Liver (tissue), 9 donors: Measurements from ENCODE around the gene JAG1. TPM values are rescaled to one million over a fixed set of nuclear protein-coding genes. Genes with fewer than 3 reads are reported as not detected.

Experiments
- DNase-seq: peaks from one replicate; pipeline ENCODE4 v3.0.0-alpha.2; 2017; ENCODE audit warnings: low spot score
- H3K27ac ChIP-seq, 2 donors: one replicate each; pipeline ENCODE4 v1.7.0; 2013; ENCODE audit warnings: inconsistent platforms in 2 of 2, low read length in 2 of 2, control low read depth in 1 of 2, low read depth in 1 of 2, mild to moderate bottlenecking in 1 of 2
- H3K27me3 ChIP-seq, 4 donors: one replicate each; pipeline versions ENCODE4 v1.6.1 to v1.7.0; 2013; ENCODE audit warnings: low read length in 3 of 4, inconsistent platforms in 1 of 4, mild to moderate bottlenecking in 1 of 4, moderate library complexity in 1 of 4; ENCODE audit not compliant: control insufficient read depth in 4 of 4, insufficient read depth in 4 of 4
- H3K36me3 ChIP-seq, 4 donors: one replicate each; pipeline versions ENCODE4 v1.6.1 to v1.7.0; 2013; ENCODE audit warnings: low read length in 3 of 4, mild to moderate bottlenecking in 3 of 4, low read depth in 1 of 4, moderate library complexity in 1 of 4; ENCODE audit not compliant: control insufficient read depth in 4 of 4, insufficient read depth in 3 of 4
- H3K4me1 ChIP-seq, 4 donors: one replicate each; pipeline versions ENCODE4 v1.6.1 to v1.7.0; 2013; ENCODE audit warnings: low read length in 3 of 4, mild to moderate bottlenecking in 3 of 4, moderate library complexity in 1 of 4; ENCODE audit not compliant: control insufficient read depth in 4 of 4, insufficient read depth in 4 of 4
- H3K4me3 ChIP-seq, 3 donors: one replicate each; pipeline versions ENCODE4 v1.6.1 to v1.7.0; 2013; ENCODE audit warnings: low read length in 3 of 3, control low read depth in 1 of 3, low read depth in 1 of 3, mild to moderate bottlenecking in 1 of 3
- H3K9ac ChIP-seq, 2 donors: one replicate each; pipeline ENCODE4 v1.7.0; 2013; ENCODE audit warnings: low read length in 2 of 2, mild to moderate bottlenecking in 2 of 2, moderate library complexity in 2 of 2, control low read depth in 1 of 2, low read depth in 1 of 2
- H3K9me3 ChIP-seq, 4 donors: one replicate each; pipeline versions ENCODE4 v1.6.1 to v1.7.0; 2013; ENCODE audit warnings: low read length in 3 of 4; ENCODE audit not compliant: control insufficient read depth in 4 of 4
- ATF3 ChIP-seq: IDR thresholded peaks from 2 replicates; pipeline ENCODE4 v1.6.1; 2016; ENCODE audit warnings: antibody characterized with exemption
- EGR1 ChIP-seq, 2 donors: IDR thresholded peaks; 2 replicates each; pipeline ENCODE4 v1.6.1; 2016 to 2018; ENCODE audit warnings: antibody characterized with exemption in 2 of 2, low read depth in 2 of 2
- FOXA2 ChIP-seq: IDR thresholded peaks from 2 replicates; pipeline ENCODE4 v1.6.1; 2016; ENCODE audit warnings: antibody characterized with exemption
- HNF4A ChIP-seq, 2 donors: conservative IDR thresholded peaks; 2 replicates each; pipeline ENCODE4 v1.6.1; 2016; ENCODE audit warnings: antibody characterized with exemption in 2 of 2, mild to moderate bottlenecking in 2 of 2
- HNF4G ChIP-seq: IDR thresholded peaks from 2 replicates; pipeline ENCODE4 v1.6.1; 2016; ENCODE audit warnings: antibody characterized with exemption
- JUND ChIP-seq, 2 donors: IDR thresholded peaks; 2 replicates each; pipeline ENCODE4 v1.6.1; 2016; ENCODE audit warnings: antibody characterized with exemption in 2 of 2
- MAX ChIP-seq: IDR thresholded peaks from 2 replicates; pipeline ENCODE4 v1.6.1; 2016; ENCODE audit warnings: antibody characterized with exemption
- NR2F2 ChIP-seq: IDR thresholded peaks from 2 replicates; pipeline ENCODE4 v1.6.1; 2016; ENCODE audit warnings: antibody characterized with exemption
- RAD21 ChIP-seq, 2 donors: IDR thresholded peaks; 2 replicates each; pipeline ENCODE4 v1.6.1; 2016; ENCODE audit warnings: antibody characterized with exemption in 2 of 2, mild to moderate bottlenecking in 2 of 2
- SP1 ChIP-seq: IDR thresholded peaks from 2 replicates; pipeline ENCODE4 v1.6.1; 2018; ENCODE audit warnings: antibody characterized with exemption, mild to moderate bottlenecking
- TAF1 ChIP-seq: conservative IDR thresholded peaks from 2 replicates; pipeline ENCODE4 v1.6.1; 2016; ENCODE audit warnings: antibody characterized with exemption, mild to moderate bottlenecking
- ZBTB33 ChIP-seq: IDR thresholded peaks from 2 replicates; pipeline ENCODE4 v1.6.1; 2016; ENCODE audit warnings: antibody characterized with exemption
- WGBS: extraction: QIAGEN DNeasy Blood & Tissue Kit; methylation state at CpG from one replicate; pipeline ENCODE4 v1.1.7; 2013; 5-methylcytosine and 5-hydroxymethylcytosine counted together
- polyA plus RNA-seq, 2 donors: library from polyadenylated mRNA; stranded (reverse) in 1 of 2; unstranded in 1 of 2; fragments of 200-250 nt in 1 of 2; fragments of >200 nt in 1 of 2; fragmentation: Nextera tagmentation in 1 of 2; extraction: Ambion mirVana in 1 of 2; gene quantifications; one replicate each; pipeline versions ENCODE4 v1.2.1 to v1.2.3, GENCODE V29; 2013 to 2015
- total RNA-seq, 2 donors: library from RNA; depleted of rRNA; stranded (reverse); fragments of >200 nt; gene quantifications; one replicate each; pipeline ENCODE4 v1.2.3, GENCODE V29; 2014
- donor health status: healthy.
- donor health status: healthy.
- donor health status: healthy.
- donor health status: healthy.
- donor health status: healthy.

The JAG1 gene
- total and polyA plus RNA-seq, 4 donors = 1.8 to 16.6 (median 4.6) TPM

GRCh38 chr20:10669843-10670446 lies 3.9 kb downstream of the JAG1 start:
- TF ChIP-seq HNF4G = no peak
- no peak for TF ChIP-seq ZBTB33
- TF ChIP-seq NR2F2 = peak; percentile 50
- no peak overlapping the region for H3K4me3 ChIP-seq
- H3K9me3 ChIP-seq = no peaks in the 10 kb centered on the region
- H3K36me3 ChIP-seq = no peaks in the 10 kb centered on the region
- DNase-seq = no peak
- peaks cover 2 to 26% (median 4%) of the 10 kb centered on the region in 4 donors for H3K4me1 ChIP-seq
- 69% methylated on average over 6 of the region's 6 CpGs for WGBS
- H3K9ac ChIP-seq = no peak overlapping the region
- H3K27me3 ChIP-seq = no peaks in the 10 kb centered on the region
- H3K27ac ChIP-seq = no peak overlapping the region

GRCh38 chr20:10668677-10669368 lies 5.0 kb downstream of the JAG1 start:
- DNase-seq = no peak
- no peak overlapping the region for H3K9ac ChIP-seq
- no peak overlapping the region for H3K27ac ChIP-seq
- no peaks in the 10 kb centered on the region for H3K9me3 ChIP-seq
- no peaks in the 10 kb centered on the region for H3K27me3 ChIP-seq
- peaks cover 0 to 20% (median 2%) of the 10 kb centered on the region in 4 donors for H3K4me1 ChIP-seq
- H3K4me3 ChIP-seq = no peak overlapping the region
- H3K36me3 ChIP-seq = no peaks in the 10 kb centered on the region
- WGBS = 91% methylated on average over 7 of the region's 7 CpGs
- TF ChIP-seq HNF4G (no peak), HNF4A (conservative IDR thresholded peaks at IDR 0.05) (no peak), EGR1 (IDR thresholded peaks at IDR 0.05; ENCODE audit: low read depth in 2 of 2) (no peak), RAD21 (IDR thresholded peaks at IDR 0.05) (no peak), FOXA2 (no peak), TAF1 (no peak), NR2F2 (no peak)

GRCh38 chr20:10667560-10668167 lies 6.1 kb downstream of the JAG1 start:
- DNase-seq = no peak
- Histone ChIP-seq H3K36me3 (no peaks in the 10 kb centered on the region), H3K4me3 (no peak overlapping the region), H3K9me3 (no peaks in the 10 kb centered on the region), H3K9ac (no peak overlapping the region), H3K27ac (no peak overlapping the region), H3K27me3 (no peaks in the 10 kb centered on the region), H3K4me1 (peaks cover 0 to 10% (median 0%) of the 10 kb centered on the region in 4 donors)
- TF ChIP-seq ZBTB33 = no peak
- TF ChIP-seq JUND (IDR thresholded peaks at IDR 0.05) = no peak
- no peak for TF ChIP-seq NR2F2
- TF ChIP-seq SP1 = no peak
- no peak for TF ChIP-seq MAX
- no peak for TF ChIP-seq EGR1 (IDR thresholded peaks at IDR 0.05; ENCODE audit: low read depth in 2 of 2)
- TF ChIP-seq ATF3 = no peak
- WGBS = 92% methylated on average over 6 of the region's 6 CpGs
